RWPE2 (cell line): ENCODE data around the gene NOL4L.

ENCODE experiments used
- ATAC-seq: fragments of 200-7000 bp; cut with Tn5 transposase; 3 replicates; pipeline ENCODE4 v1.9.1; 2021; ENCODE audit warnings: low read depth
- DNase-seq: peaks from one replicate; pipeline ENCODE4 v3.0.0-alpha.2; 2020; ENCODE audit warnings: low spot score
- H3K27ac ChIP-seq: fragments of 450-650 bp; 2 replicates; pipeline ENCODE4 v1.5.1; 2017; ENCODE audit warnings: mild to moderate bottlenecking; ENCODE audit not compliant: poor library complexity, severe bottlenecking
- H3K27me3 ChIP-seq: fragments of 250-450 bp; sonication (Bioruptor Pico); 2 replicates; pipeline ENCODE4 v1.5.1; 2021; ENCODE audit warnings: mild to moderate bottlenecking, moderate library complexity; ENCODE audit not compliant: insufficient read depth, poor library complexity, severe bottlenecking
- H3K36me3 ChIP-seq: fragments of 250-450 bp; sonication (Bioruptor Pico); 2 replicates; pipeline ENCODE4 v1.5.1; 2020; ENCODE audit warnings: low read depth, mild to moderate bottlenecking, moderate library complexity
- H3K4me1 ChIP-seq: fragments of 250-450 bp; sonication (Bioruptor Pico); 2 replicates; pipeline ENCODE4 v1.5.1; 2021; ENCODE audit warnings: mild to moderate bottlenecking, moderate library complexity; ENCODE audit not compliant: insufficient read depth, poor library complexity, severe bottlenecking
- H3K4me3 ChIP-seq: fragments of 250-450 bp; sonication (Bioruptor Pico); 2 replicates; pipeline ENCODE4 v1.5.1; 2021; ENCODE audit warnings: mild to moderate bottlenecking, moderate library complexity; ENCODE audit not compliant: severe bottlenecking
- H3K9me3 ChIP-seq: fragments of 250-450 bp; sonication (Bioruptor Pico); 2 replicates; pipeline ENCODE4 v1.5.1; 2021; ENCODE audit warnings: mild to moderate bottlenecking, moderate library complexity; ENCODE audit not compliant: severe bottlenecking
- CTCF ChIP-seq: fragments of 450-650 bp; IDR thresholded peaks from one replicate; pipeline ENCODE4 v1.5.1; 2017; ENCODE audit warnings: mild to moderate bottlenecking, moderate library complexity; ENCODE audit not compliant: poor library complexity, severe bottlenecking

NOL4L gene

DNA sequence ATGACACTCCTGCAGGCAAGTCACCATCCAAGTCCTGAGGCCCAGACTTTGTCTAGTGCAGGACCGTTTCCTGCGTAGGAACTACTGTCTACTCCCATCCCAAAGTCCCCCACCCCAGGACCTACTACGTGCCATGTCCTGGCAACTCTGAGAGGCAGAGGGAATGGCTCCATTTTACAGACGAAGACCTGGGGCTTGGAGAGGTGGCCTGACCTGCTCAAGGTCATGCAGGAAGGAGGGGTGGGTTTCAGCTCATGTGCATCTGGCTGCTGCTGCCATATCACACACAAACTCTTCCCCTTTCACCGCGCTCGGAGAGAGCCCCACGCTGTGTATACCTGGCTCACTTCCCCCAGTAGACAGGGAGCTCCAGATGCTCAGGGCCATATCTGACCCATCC is 1.2 kb upstream of the NOL4L start:
- Histone ChIP-seq H3K27ac (no peak overlapping the region), H3K36me3 (no peaks in the 10 kb centered on the region), H3K9me3 (no peaks in the 10 kb centered on the region), H3K4me3 (no peak overlapping the region), H3K4me1 (peaks cover 8% of the 10 kb centered on the region), H3K27me3 (peaks cover 16% of the 10 kb centered on the region)
- ATAC-seq (no peak), DNase-seq (no peak)
- no peak for TF ChIP-seq CTCF

DNA sequence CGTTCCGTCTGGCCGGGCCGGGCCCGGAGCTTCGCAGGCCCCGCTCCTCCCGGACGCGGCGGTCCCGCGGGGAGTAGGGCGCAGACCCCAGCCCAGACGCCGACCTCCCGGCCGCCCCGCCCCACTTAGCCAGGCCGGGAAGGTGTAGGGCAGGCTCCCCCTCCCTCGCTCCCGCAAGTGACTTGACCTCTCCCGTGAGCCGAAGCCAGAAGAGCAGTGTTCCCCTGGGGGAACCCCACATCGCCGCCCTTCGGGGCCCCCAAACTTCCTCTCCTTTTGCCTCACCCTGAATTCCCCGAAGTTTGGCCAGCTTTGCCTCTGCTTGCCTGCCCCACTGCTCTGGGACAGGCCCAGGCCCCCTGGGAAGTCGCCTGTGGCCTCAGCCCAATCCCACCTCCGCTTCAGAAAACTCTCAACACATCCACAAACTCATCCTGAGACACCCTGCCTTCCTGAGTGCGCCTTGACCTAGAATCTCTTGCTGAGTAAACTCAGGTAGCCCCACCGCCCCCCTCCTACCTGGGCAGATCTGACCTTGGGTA is 524 bp upstream of the NOL4L start:
- H3K27ac ChIP-seq: no peak overlapping the region
- no peaks in the 10 kb centered on the region for H3K36me3 ChIP-seq
- TF ChIP-seq CTCF: no peak
- peaks cover 8% of the 10 kb centered on the region for H3K4me1 ChIP-seq
- peaks cover 16% of the 10 kb centered on the region for H3K27me3 ChIP-seq
- DNase-seq: no peak
- no peaks in the 10 kb centered on the region for H3K9me3 ChIP-seq
- no peak for ATAC-seq
- H3K4me3 ChIP-seq: peak overlapping the region; percentile 39

DNA sequence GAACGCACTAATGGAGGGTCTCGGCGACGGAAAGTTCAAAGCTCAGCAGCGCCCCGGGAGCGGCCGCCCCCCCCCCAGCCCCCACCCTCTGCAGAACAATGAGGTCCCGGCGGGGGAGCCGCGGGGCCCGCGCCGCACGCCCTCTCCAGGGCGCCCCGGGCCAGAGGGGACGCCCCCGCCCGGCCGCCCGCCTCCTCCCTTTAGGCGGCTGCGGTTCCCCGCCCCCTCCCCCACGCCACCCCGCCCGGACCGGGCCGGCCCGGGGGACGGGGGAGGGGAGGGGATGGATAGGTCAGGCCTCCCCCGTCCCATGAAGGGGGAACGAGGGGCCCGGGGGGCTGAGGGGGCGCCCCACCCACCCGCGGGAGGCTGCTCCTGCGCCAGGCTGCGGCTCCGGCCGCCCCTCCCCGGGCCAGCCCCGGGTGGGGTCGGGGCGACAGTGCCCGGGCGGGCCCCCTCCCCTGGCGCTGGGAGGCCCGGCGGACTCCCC is 1.5 kb downstream of the NOL4L start:
- H3K4me1 ChIP-seq: no peaks in the 10 kb centered on the region
- peaks cover 16% of the 10 kb centered on the region for H3K27me3 ChIP-seq
- ATAC-seq: no peak; the same call in 2 of the 3 replicates
- H3K27ac ChIP-seq: no peak overlapping the region
- no peaks in the 10 kb centered on the region for H3K36me3 ChIP-seq
- no peak for TF ChIP-seq CTCF
- peak overlapping the region; percentile 39 for H3K4me3 ChIP-seq
- H3K9me3 ChIP-seq: no peaks in the 10 kb centered on the region
- DNase-seq: no peak

- TF ChIP-seq CTCF: no peak
- no peaks in the 10 kb centered on the region for H3K4me1 ChIP-seq
- ATAC-seq (no peak), DNase-seq (no peak)
- H3K27ac ChIP-seq: no peak overlapping the region
- no peaks in the 10 kb centered on the region for H3K36me3 ChIP-seq
- H3K9me3 ChIP-seq: no peaks in the 10 kb centered on the region
- H3K4me3 ChIP-seq: peak overlapping the region; percentile 39
- H3K27me3 ChIP-seq: peaks cover 16% of the 10 kb centered on the region
Observed at GRCh38 chr20:32582659-32583580, 2.2 kb downstream of the NOL4L start.
